Smooth muscle cell (in vitro differentiated cells): ENCODE results near the gene PLXNA2. TPM values are rescaled to one million over a fixed set of nuclear protein-coding genes. Genes with fewer than 3 reads are reported as not detected.

ENCODE experiments used
- DNase-seq: peaks from one replicate; lab custom pipeline; 2025; ENCODE audit not compliant: unreplicated experiment; lab: John Stamatoyannopoulos, UW
- H2AFZ ChIP-seq: fragments of 200-600 bp; sonication (generic); 2 replicates; pipeline ENCODE4 v1.6.0; 2016; ENCODE audit warnings: antibody characterized with exemption, low read depth, mild to moderate bottlenecking
- H3F3A ChIP-seq: fragments of 200-600 bp; sonication (generic); 2 replicates; pipeline ENCODE4 v1.6.0; 2017; ENCODE audit warnings: antibody characterized with exemption, low read depth
- H3K27ac ChIP-seq: fragments of 200-600 bp; sonication (generic); 2 replicates; pipeline ENCODE4 v1.5.1; 2016; ENCODE audit warnings: low read depth, mild to moderate bottlenecking
- H3K27me3 ChIP-seq: fragments of 200-600 bp; sonication (generic); 2 replicates; pipeline ENCODE4 v1.6.1; 2016; ENCODE audit warnings: low read depth, mild to moderate bottlenecking
- H3K36me3 ChIP-seq: fragments of 200-600 bp; sonication (generic); 2 replicates; pipeline ENCODE4 v1.5.1; 2016; ENCODE audit warnings: low read depth
- H3K4me1 ChIP-seq: fragments of 200-600 bp; sonication (generic); 2 replicates; pipeline ENCODE4 v1.5.1; 2016; ENCODE audit warnings: low read depth
- H3K4me2 ChIP-seq: fragments of 200-600 bp; sonication (generic); 2 replicates; pipeline ENCODE4 v1.6.0; 2016; ENCODE audit warnings: mild to moderate bottlenecking
- H3K4me3 ChIP-seq: fragments of 200-600 bp; sonication (generic); 2 replicates; pipeline ENCODE4 v1.5.1; 2016; ENCODE audit warnings: mild to moderate bottlenecking
- H3K79me2 ChIP-seq: fragments of 200-600 bp; sonication (generic); 2 replicates; pipeline ENCODE4 v1.6.0; 2016; ENCODE audit warnings: low read depth, mild to moderate bottlenecking
- H3K9ac ChIP-seq: fragments of 200-600 bp; sonication (generic); 2 replicates; pipeline ENCODE4 v1.6.0; 2016; ENCODE audit warnings: low read depth
- H3K9me3 ChIP-seq: fragments of 200-600 bp; sonication (generic); replicated peaks from 2 replicates; pipeline ENCODE4 v1.5.1; 2016; ENCODE audit warnings: low read depth
- H4K20me1 ChIP-seq: fragments of 200-600 bp; sonication (generic); 2 replicates; pipeline ENCODE4 v1.6.0; 2016; ENCODE audit warnings: low read depth
- CTCF ChIP-seq: fragments of 200-600 bp; sonication (generic); IDR thresholded peaks from 2 replicates; pipeline ENCODE4 v1.5.1; 2017; ENCODE audit warnings: borderline replicate concordance, mild to moderate bottlenecking, antibody characterized with exemption; ENCODE audit not compliant: insufficient read depth, poor library complexity, severe bottlenecking
- WGBS: methylation state at CpG from one replicate; pipeline ENCODE4 v1.1.7; 2016; ENCODE audit warnings: low lambda C conversion rate; 5-methylcytosine and 5-hydroxymethylcytosine counted together
- polyA plus RNA-seq: library from polyadenylated mRNA; unstranded; fragments of >200 nt; fragmentation: Nextera tagmentation; extraction: Ambion mirVana; gene quantifications from 2 replicates; pipeline ENCODE4 v1.2.1, GENCODE V29; 2016
- total RNA-seq: library from RNA; depleted of rRNA; stranded (reverse); fragments of >200 nt; gene quantifications from 2 replicates; pipeline ENCODE4 v1.2.3, GENCODE V29; 2014

PLXNA2 gene
- total and polyA plus RNA-seq, 2 experiments from 2014 or later = 8.2 to 8.7 TPM

- no peaks in the 10 kb centered on the region for H3K79me2 ChIP-seq
These were observed 44.1 kb downstream of the PLXNA2 start for GRCh38 chr1:208200116-208200515.

GRCh38 chr1:208198236-208198635 is 45.9 kb downstream of the PLXNA2 start:
- Histone ChIP-seq H3K4me3 (no peak overlapping the region), H3F3A (peaks cover 13% of the 10 kb centered on the region), H3K4me1 (peaks cover 27% of the 10 kb centered on the region), H3K27ac (no peak overlapping the region), H3K9ac (no peak overlapping the region), H3K79me2 (no peaks in the 10 kb centered on the region), H4K20me1 (no peaks in the 10 kb centered on the region), H3K36me3 (no peaks in the 10 kb centered on the region), H2AFZ (no peak overlapping the region), H3K4me2 (no peak overlapping the region), H3K9me3 (no peaks in the 10 kb centered on the region), H3K27me3 (no peaks in the 10 kb centered on the region)
- DNase-seq = no peak
- TF ChIP-seq CTCF = no peak
- WGBS = 94% methylated on average over 8 of the region's 8 CpGs

More at GRCh38 chr1:208200116-208200515, 44.1 kb downstream of the PLXNA2 start:
- peaks cover 13% of the 10 kb centered on the region for H3F3A ChIP-seq
- H4K20me1 ChIP-seq = no peaks in the 10 kb centered on the region
- no peaks in the 10 kb centered on the region for H3K27me3 ChIP-seq
- DNase-seq = no peak
- no peak overlapping the region for H3K4me3 ChIP-seq
- peaks cover 38% of the 10 kb centered on the region for H3K4me1 ChIP-seq
- no peaks in the 10 kb centered on the region for H3K36me3 ChIP-seq
- no peak overlapping the region for H3K27ac ChIP-seq
- H3K4me2 ChIP-seq = no peak overlapping the region
- H3K9me3 ChIP-seq = no peaks in the 10 kb centered on the region
- no peak overlapping the region for H3K9ac ChIP-seq
- no peak for TF ChIP-seq CTCF
- 94% methylated on average over 2 of the region's 2 CpGs for WGBS
- no peak overlapping the region for H2AFZ ChIP-seq

- Histone ChIP-seq H3K4me1 (peaks cover 10% of the 10 kb centered on the region), H3K4me2 (no peak overlapping the region), H3K27ac (no peak overlapping the region), H3K4me3 (no peak overlapping the region), H3K79me2 (no peaks in the 10 kb centered on the region), H3K36me3 (no peaks in the 10 kb centered on the region), H3K27me3 (no peaks in the 10 kb centered on the region), H2AFZ (no peak overlapping the region), H3F3A (no peaks in the 10 kb centered on the region), H3K9me3 (no peaks in the 10 kb centered on the region), H4K20me1 (no peaks in the 10 kb centered on the region), H3K9ac (no peak overlapping the region)
- DNase-seq = no peak
- 95% methylated on average over 3 of the region's 3 CpGs for WGBS
- TF ChIP-seq CTCF = no peak
These were observed 49.2 kb downstream of the PLXNA2 start for GRCh38 chr1:208194944-208195343.

GRCh38 chr1:208192995-208193394 is 51.2 kb downstream of the PLXNA2 start:
- Histone ChIP-seq H3K27ac (no peak overlapping the region), H3F3A (no peaks in the 10 kb centered on the region), H3K36me3 (no peaks in the 10 kb centered on the region), H3K9me3 (no peaks in the 10 kb centered on the region), H3K27me3 (no peaks in the 10 kb centered on the region), H3K9ac (no peak overlapping the region), H4K20me1 (no peaks in the 10 kb centered on the region), H3K4me2 (no peak overlapping the region), H3K79me2 (no peaks in the 10 kb centered on the region), H3K4me3 (no peak overlapping the region), H3K4me1 (peaks cover 12% of the 10 kb centered on the region), H2AFZ (no peak overlapping the region)
- DNase-seq = no peak
- whole genome bisulfite sequencing = 82% methylated on average over 2 of the region's 2 CpGs
- no peak for TF ChIP-seq CTCF
